Measurements from ENCODE around the gene PCOLCE2.
A peak's percentile ranks its signal among the peaks of the same experiment; 100 is the strongest.

Gene PCOLCE2

DNA sequence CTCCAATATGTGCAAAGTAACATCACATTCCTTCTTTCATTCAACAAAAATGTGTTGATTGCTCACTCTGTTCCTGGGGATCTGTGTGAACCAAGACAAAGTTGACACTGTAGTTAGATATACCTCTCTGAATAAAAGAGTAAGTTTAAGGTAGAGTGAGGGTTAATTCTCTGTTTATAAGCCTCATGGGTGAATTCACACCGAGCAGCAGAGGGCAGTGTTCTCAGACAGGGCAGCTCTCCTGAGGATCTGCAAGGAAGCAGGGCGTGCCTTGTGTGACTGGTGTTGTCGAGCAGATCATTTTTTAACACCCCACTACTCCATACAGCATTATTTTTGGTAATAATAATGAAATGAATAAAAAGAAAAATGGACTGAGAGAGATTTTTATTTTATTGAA, 40.2 kb upstream of the PCOLCE2 start:
- no peak overlapping the region for H3K27ac ChIP-seq
- TF ChIP-seq CTCF (conservative IDR thresholded peaks at IDR 0.05): peak; percentile 81

GRCh38 chr3:142926368-142926944, 37.6 kb upstream of the PCOLCE2 start:
- no peak overlapping the region for H3K27ac ChIP-seq
- no peak for TF ChIP-seq CTCF (conservative IDR thresholded peaks at IDR 0.05)

DNA sequence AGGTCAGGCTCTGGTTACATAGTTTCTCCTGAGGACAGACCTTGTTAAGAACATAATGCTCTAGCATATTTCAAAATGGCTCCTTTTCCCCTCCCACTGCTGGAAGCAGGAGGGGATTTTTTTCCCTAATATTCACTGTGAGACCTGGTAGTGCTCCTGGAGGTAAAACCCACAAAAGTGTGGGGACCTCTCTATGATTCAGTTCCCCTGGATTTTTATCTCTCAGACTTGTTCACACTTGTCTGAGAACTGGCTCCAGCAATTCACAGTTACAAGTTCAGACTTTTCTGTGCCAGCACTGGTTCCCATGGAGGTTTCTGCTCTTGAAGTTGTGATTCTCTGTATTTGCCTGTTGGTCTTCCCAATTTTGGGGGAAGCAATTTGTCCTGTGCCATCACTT, 36.3 kb upstream of the PCOLCE2 start:
- no peak for TF ChIP-seq CTCF (conservative IDR thresholded peaks at IDR 0.05)

DNA sequence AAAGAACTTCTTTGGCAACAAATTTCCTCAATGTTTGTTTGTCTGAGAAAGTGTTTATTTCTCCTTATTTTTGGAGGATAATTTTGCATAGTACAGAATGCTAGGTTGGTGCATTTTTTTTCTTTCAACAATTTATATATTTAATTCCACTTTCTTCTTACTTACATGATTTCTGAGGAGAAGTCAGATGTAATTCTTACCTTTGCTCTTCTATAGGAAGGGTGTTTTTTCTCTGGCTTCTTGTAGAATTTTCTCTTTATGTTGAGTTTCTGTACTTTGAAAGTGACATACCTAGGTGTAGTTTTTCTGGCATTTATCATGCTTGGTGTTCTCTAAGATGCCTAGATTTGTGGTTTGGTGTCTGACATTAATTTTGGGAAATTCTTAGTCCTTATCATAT, 34.8 kb upstream of the PCOLCE2 start:
- no peak overlapping the region for H3K27ac ChIP-seq
- TF ChIP-seq CTCF (conservative IDR thresholded peaks at IDR 0.05): no peak

More for the DNA sequence above, 36.3 kb upstream of the PCOLCE2 start:
- H3K27ac ChIP-seq: no peak overlapping the region

GRCh38 chr3:142916605-142917004, 27.7 kb upstream of the PCOLCE2 start:
- TF ChIP-seq CTCF (conservative IDR thresholded peaks at IDR 0.05): no peak
- no peak overlapping the region for H3K27ac ChIP-seq

DNA sequence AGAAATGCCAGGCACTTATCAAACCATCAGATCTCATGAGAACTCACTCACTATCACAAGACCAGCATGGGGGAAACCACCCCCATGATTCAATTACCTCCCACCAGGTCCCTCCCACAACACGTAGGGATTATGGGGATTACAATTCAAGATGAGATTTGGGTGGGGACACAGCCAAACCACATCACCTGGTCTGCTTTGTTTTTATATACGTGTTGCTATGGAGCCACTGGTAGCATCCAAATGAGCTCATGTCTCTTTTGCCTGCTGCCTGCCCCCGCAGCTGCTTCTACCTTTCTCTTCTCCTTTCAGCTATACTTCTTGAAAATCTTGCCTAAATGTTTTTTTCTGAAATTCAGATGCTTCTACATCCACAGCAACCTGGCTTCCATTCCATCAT, 26.8 kb upstream of the PCOLCE2 start:
- no peak overlapping the region for H3K27ac ChIP-seq
- TF ChIP-seq CTCF (conservative IDR thresholded peaks at IDR 0.05): no peak

GRCh38 chr3:142914286-142914811, 25.5 kb upstream of the PCOLCE2 start:
- no peak overlapping the region for H3K27ac ChIP-seq
- no peak for TF ChIP-seq CTCF (conservative IDR thresholded peaks at IDR 0.05)
